ENCODE data around the gene DFFA.

- TF ChIP-seq CTCF (IDR thresholded peaks at IDR 0.05): no peak
- no peak for TF ChIP-seq POLR2A (IDR thresholded peaks at IDR 0.05)
Observed at GRCh38 chr1:10495952-10496351, 23.6 kb upstream of the DFFA start.
